Pericardium fibroblast (primary cell): ENCODE results near the gene SPOCK3. TPM values are rescaled to one million over a fixed set of nuclear protein-coding genes. Genes with fewer than 3 reads are reported as not detected.

Source experiments
- total RNA-seq: library from RNA; depleted of rRNA; stranded (reverse); fragments of >200 nt; gene quantifications from 2 replicates; pipeline ENCODE4 v1.2.3, GENCODE V29; 2015

Gene SPOCK3
- 0.82 TPM in 1 of 2 replicates, not detected in the other for total RNA-seq

GRCh38 chr4:167234316-167234881, at the start of gene SPOCK3:
SPOCK3 (minus strand) TSS chr4:167234494.

